ENCODE data around the gene MPPED1. TPM values are rescaled to one million over a fixed set of nuclear protein-coding genes. Genes with fewer than 3 reads are reported as not detected.

MPPED1 gene
- total and polyA plus RNA-seq, 4 donors, result 0.89 to 6.5 (median 4.1) TPM

- no peak overlapping the region for H3K27ac ChIP-seq (ENCODE audit: low read depth in 1 of 2, low read length in 2 of 2)
- H3K4me3 ChIP-seq (ENCODE audit: low read depth in 1 of 3, low read length in 3 of 3), result no peak overlapping the region
- DNase-seq (ENCODE audit: low spot score), result no peak
- WGBS, result 62% methylated on average over 3 of the region's 3 CpGs
- no peaks in the 10 kb centered on the region for H3K36me3 ChIP-seq (ENCODE audit: control insufficient read depth in 4 of 4, insufficient read depth in 3 of 4, low read depth in 1 of 4, low read length in 3 of 4)
- no peaks in the 10 kb centered on the region for H3K9me3 ChIP-seq (ENCODE audit: control insufficient read depth in 4 of 4, low read length in 3 of 4)
- no peaks in the 10 kb centered on the region for H3K27me3 ChIP-seq (ENCODE audit: control insufficient read depth in 4 of 4, insufficient read depth in 4 of 4, low read length in 3 of 4)
- no peak overlapping the region for H3K9ac ChIP-seq (ENCODE audit: low read depth in 1 of 2, low read length in 2 of 2)
- no peaks in the 10 kb centered on the region for H3K4me1 ChIP-seq (ENCODE audit: control insufficient read depth in 4 of 4, insufficient read depth in 4 of 4, low read length in 3 of 4)
- TF ChIP-seq HNF4A (conservative IDR thresholded peaks at IDR 0.05), result no peak
- TF ChIP-seq YY1 (IDR thresholded peaks at IDR 0.05), result no peak
- TF ChIP-seq MAX (IDR thresholded peaks at IDR 0.05), result no peak
- no peak for TF ChIP-seq EGR1 (IDR thresholded peaks at IDR 0.05; ENCODE audit: low read depth in 2 of 2)
- no peak for TF ChIP-seq FOXA1 (IDR thresholded peaks at IDR 0.05)
- TF ChIP-seq NR2F2 (IDR thresholded peaks at IDR 0.05), result no peak
- TF ChIP-seq CTCF (IDR thresholded peaks at IDR 0.05; ENCODE audit: low read depth, low read length, missing input control), result no peak
- no peak for TF ChIP-seq REST (IDR thresholded peaks at IDR 0.05)
These were observed 79.4 kb downstream of the MPPED1 start for GRCh38 chr22:43491177-43491576.

- H3K36me3 ChIP-seq (ENCODE audit: control insufficient read depth in 4 of 4, insufficient read depth in 3 of 4, low read depth in 1 of 4, low read length in 3 of 4), result no peaks in the 10 kb centered on the region
- no peaks in the 10 kb centered on the region for H3K27me3 ChIP-seq (ENCODE audit: control insufficient read depth in 4 of 4, insufficient read depth in 4 of 4, low read length in 3 of 4)
- H3K9me3 ChIP-seq (ENCODE audit: control insufficient read depth in 4 of 4, low read length in 3 of 4), result no peaks in the 10 kb centered on the region
- no peaks in the 10 kb centered on the region for H3K4me1 ChIP-seq (ENCODE audit: control insufficient read depth in 4 of 4, insufficient read depth in 4 of 4, low read length in 3 of 4)
- no peak overlapping the region for H3K27ac ChIP-seq (ENCODE audit: low read depth in 1 of 2, low read length in 2 of 2)
- no peak overlapping the region for H3K9ac ChIP-seq (ENCODE audit: low read depth in 1 of 2, low read length in 2 of 2)
- DNase-seq (ENCODE audit: low spot score), result no peak
- 94% methylated on average over 1 of the region's 1 CpG for WGBS
- no peak overlapping the region for H3K4me3 ChIP-seq (ENCODE audit: low read depth in 1 of 3, low read length in 3 of 3)
- no peak for TF ChIP-seq FOXA1 (IDR thresholded peaks at IDR 0.05)
- TF ChIP-seq EGR1 (IDR thresholded peaks at IDR 0.05; ENCODE audit: low read depth in 2 of 2), result no peak
These were observed 79.9 kb downstream of the MPPED1 start for GRCh38 chr22:43491737-43492136.

- TF ChIP-seq HNF4G (IDR thresholded peaks at IDR 0.05), result no peak
- no peak for TF ChIP-seq ATF3 (IDR thresholded peaks at IDR 0.05)
- TF ChIP-seq ZBTB33 (IDR thresholded peaks at IDR 0.05), result no peak
- Histone ChIP-seq H3K4me1 (ENCODE audit: control insufficient read depth in 4 of 4, insufficient read depth in 4 of 4, low read length in 3 of 4) (no peaks in the 10 kb centered on the region), H3K9ac (ENCODE audit: low read depth in 1 of 2, low read length in 2 of 2) (no peak overlapping the region), H3K9me3 (ENCODE audit: control insufficient read depth in 4 of 4, low read length in 3 of 4) (no peaks in the 10 kb centered on the region), H3K4me3 (ENCODE audit: low read depth in 1 of 3, low read length in 3 of 3) (no peak overlapping the region), H3K27me3 (ENCODE audit: control insufficient read depth in 4 of 4, insufficient read depth in 4 of 4, low read length in 3 of 4) (no peaks in the 10 kb centered on the region), H3K36me3 (ENCODE audit: control insufficient read depth in 4 of 4, insufficient read depth in 3 of 4, low read depth in 1 of 4, low read length in 3 of 4) (no peaks in the 10 kb centered on the region), H3K27ac (ENCODE audit: low read depth in 1 of 2, low read length in 2 of 2) (no peak overlapping the region)
- DNase-seq (ENCODE audit: low spot score), result no peak
- WGBS, result 92% methylated on average over 5 of the region's 5 CpGs
These were observed 81.5 kb downstream of the MPPED1 start for GRCh38 chr22:43493297-43493696.

All from liver (tissue), 9 donors.